Measurements from ENCODE around the gene PHF5A. TPM values are rescaled to one million over a fixed set of nuclear protein-coding genes. Genes with fewer than 3 reads are reported as not detected.

PHF5A gene
- total RNA-seq, 1 donor from 2014 or later: 51.5 TPM

DNA sequence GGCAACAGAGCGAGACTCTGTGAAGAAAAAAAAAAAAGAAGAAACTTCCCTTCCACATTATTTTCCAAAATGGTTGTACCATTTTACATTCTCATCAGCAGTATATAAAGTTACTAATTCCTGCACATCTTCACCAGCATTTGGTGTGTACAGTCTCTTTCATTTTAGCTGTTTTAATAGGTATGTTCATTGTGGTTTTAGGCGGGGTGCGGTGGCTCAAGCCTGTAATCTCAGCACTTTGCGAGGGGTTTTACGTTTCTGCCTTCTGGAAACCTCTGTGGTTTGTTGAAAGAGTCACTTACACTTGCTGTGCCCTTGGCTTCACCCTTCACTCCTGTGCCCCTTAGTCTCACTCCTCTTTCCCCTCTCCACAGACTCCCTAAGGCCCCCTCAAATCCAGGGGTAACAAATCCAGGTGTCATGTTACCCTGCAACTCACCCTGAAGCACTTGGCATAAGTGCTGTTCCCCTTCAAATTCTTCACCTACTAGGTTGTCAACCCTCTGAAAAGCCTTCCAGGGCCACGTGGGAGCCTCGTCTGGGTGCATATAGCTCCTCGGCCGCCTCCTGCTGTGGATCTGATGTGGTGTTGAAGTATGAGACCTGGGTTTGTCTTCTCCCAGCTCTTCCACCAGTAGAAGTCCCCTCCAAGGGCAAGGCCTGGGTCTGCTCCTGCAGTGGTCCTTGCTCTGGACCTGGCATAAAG lies 42.7 kb downstream of the PHF5A start:
- intact Hi-C loops (cut with micrococcal nuclease): loop anchor here (1.0 kb wide), 1 partner anchor 18 kb away; no protein-coding TSS in a partner anchor

DNA sequence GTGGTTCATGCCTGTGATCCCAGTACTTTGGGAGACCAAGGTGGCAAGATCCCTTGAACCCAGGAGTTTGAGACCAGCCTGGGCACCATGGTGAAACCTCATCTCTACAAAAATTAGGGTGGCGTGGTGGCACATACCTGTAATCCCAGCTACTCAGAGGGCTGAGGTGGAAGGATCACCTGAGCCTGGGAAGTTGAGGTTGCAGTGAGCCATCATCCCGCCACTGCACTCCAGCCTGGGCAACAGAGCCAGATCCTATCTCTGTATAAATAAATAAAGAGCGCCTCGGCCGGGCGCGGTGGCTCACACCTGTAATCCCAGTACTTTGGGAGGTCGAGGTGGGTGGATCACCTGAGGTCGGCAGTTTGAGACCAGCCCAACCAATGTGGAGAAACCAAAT lies 49.8 kb downstream of the PHF5A start:
- intact Hi-C loops (cut with micrococcal nuclease): no loop called here

DNA sequence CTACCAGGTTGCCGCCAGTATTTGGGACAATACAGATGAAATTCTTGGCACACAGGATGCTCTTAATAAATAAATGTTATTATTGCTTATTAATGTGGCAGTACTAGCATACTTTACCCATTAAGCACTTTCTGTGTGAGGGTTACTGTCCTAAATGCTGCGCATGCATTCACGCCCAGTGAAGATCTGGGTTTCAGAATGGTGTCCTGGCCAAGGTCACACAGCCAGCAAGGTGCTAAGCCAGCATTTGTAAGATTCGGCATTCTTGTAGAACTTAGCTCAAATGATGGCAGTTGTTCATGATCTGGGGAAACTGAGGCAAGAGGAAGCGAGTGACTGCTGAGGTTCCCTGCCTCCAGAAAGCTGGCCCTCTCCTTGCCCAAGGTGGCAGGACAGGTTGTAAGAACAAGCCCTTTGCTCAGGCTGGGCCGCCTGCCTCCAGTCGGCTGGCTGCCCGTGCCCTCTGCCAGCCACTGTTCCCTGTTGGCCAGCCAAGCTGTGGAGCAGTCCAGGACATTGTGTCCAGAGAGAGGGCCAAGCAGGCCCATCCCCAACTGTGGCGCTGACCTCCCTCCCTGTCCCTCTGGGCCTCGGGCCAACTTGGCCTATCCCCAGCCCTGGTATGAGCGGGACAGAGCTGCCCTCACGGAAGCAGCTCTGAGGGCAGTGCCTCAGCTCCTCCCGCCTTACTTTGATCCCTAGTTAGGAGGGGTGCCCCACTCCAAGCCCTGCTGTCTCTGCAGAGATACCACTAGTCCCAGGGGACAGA lies 50.7 kb downstream of the PHF5A start:
- intact Hi-C loops (cut with micrococcal nuclease): no loop called here

DNA sequence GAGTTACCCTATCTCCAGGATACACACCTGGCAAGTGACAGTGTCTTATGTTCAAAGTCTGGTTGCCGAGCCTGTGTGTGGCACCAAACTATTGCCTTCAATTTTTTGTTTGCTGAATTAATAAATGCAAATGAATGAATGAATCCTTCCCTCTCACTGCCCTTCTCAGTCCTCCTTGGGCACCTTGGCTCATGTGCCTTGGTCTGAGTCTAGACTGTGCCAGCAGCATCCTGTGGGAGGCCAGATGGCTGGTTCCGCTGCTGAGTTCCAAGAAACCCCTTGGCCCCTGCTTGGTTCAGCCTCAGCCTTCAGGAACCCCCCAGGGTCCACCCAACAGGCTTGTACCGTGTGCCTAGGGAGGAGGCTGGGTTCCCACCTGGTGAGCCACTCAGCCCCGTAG lies 52.9 kb downstream of the PHF5A start:
- intact Hi-C loops (cut with micrococcal nuclease): no loop called here

DNA sequence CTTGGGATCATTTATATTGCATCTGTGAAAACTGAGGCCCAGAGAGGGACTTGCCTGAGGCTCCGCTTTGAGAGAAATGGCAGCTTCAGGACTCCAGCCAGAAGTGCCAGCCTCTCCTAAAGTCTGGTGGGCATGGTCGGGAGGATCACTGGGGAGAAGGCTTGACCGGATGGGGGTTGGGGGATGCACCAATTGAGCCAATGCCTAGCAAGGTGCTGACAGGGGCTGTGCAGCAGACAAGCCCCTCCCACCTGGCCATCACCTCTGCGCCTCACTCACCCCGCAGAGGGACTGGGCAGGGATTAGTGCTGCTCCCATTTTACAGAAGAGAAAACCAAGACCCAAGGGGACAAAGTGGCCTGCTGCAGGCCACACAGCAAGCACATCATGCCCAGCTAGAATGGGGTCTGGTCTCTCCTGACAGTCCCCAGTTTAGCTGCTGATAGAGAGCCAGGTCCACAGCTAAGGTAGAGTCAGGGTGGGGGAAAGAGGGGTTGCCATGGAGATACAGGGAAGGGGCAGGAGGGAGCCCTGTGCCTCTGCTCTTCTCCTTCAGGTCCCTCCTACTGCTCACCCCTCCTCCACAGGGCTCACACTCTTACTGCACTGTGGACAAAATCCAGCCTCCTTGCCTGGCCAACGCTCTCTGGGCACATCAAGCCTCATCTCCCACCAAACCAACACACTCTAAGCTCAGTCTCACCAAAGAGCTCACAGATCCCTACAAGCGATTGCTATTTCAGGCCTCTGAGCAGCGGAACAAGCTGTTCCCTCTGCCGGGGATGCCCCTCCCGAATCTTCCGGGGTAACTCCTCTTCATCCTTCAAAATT lies 57.3 kb downstream of the PHF5A start:
- intact Hi-C loops (cut with micrococcal nuclease): no loop called here

DNA sequence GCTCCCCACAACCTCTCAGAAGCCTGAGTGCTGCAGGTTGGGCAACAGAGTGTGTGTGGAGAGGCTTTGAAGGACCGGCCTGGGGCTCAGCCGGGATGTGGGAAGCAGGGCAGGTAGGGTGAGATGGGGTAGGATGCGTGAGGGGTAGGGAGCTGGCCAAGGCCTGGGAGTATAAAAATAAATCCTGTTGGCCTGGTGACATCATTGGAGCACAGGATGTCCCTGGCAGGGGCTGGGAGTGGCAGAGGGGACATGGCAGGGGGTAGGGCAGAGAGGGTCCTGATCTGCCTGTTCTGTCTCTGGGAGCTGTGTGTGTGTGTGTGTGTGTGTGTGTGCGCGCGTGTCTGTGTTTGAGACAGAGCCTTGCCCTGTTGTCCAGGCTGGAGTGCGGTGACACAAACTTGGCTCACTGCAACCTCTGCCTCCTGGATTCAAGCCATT lies 58.2 kb downstream of the PHF5A start:
- intact Hi-C loops (cut with micrococcal nuclease): no loop called here

Other genes starting within 250 kb of the PHF5A start
- 0.24 and 0.27 TPM in 2 replicates for gene CHADL, start 227.8 kb downstream of the PHF5A start, total RNA-seq
- 98.8 and 100 TPM in 2 replicates for gene RANGAP1, start 182.5 kb downstream of the PHF5A start, total RNA-seq
- gene ZC3H7B, start 167.2 kb downstream of the PHF5A start, total RNA-seq: 77.1 and 80.4 TPM in 2 replicates
- 3.8 and 4.4 TPM in 2 replicates for gene TEF, start 86.8 kb downstream of the PHF5A start, total RNA-seq
- 41.1 and 41.2 TPM in 2 replicates for gene TOB2, start 21.9 kb downstream of the PHF5A start, total RNA-seq
- gene ACO2, start 425 bp upstream of the PHF5A start, total RNA-seq: 86.4 and 90.1 TPM in 2 replicates
- gene POLR3H, start 75.8 kb upstream of the PHF5A start, total RNA-seq: 28.8 and 34.4 TPM in 2 replicates
- not detected in 2 replicates for gene CSDC2, start 92.3 kb upstream of the PHF5A start, total RNA-seq
- 26.3 and 26.7 TPM in 2 replicates for gene PMM1, start 121.1 kb upstream of the PHF5A start, total RNA-seq
- 60.2 and 60.8 TPM in 2 replicates for gene DESI1, start 152.4 kb upstream of the PHF5A start, total RNA-seq
- 275 and 279 TPM in 2 replicates for gene XRCC6, start 152.6 kb upstream of the PHF5A start, total RNA-seq
- 177 and 181 TPM in 2 replicates for gene SNU13, start 220.2 kb upstream of the PHF5A start, total RNA-seq
- gene MEI1, start 230.8 kb upstream of the PHF5A start, total RNA-seq: 35.5 and 43.5 TPM in 2 replicates

All from T-helper 1 cell treated with Interleukin-12 subunit alpha and Interleukin-12 subunit beta and Interleukin-4 antibody, amounts not matched to agents 30 ng/mL and 1 ng/mL, for 36 hours (primary cell).